Body of pancreas (tissue), 4 donors: ENCODE measurements around the gene TEX9. TPM values are rescaled to one million over a fixed set of nuclear protein-coding genes. Genes with fewer than 3 reads are reported as not detected.

Source experiments
- ATAC-seq: fragments of 150-250 bp; one replicate; pipeline ENCODE4 v1.9.1; 2016
- DNase-seq, 4 donors: peaks; one replicate each; pipeline ENCODE4 v3.0.0-alpha.2; 2019
- H3K27ac ChIP-seq, 4 donors: fragments of 200-600 bp; sonication (generic); 1 replicate in 3 of 4; 2 replicates in 1 of 4; pipeline versions ENCODE4 v1.5.1 to v1.6.1; 2016 to 2019; ENCODE audit warnings: mild to moderate bottlenecking in 1 of 4, mixed read lengths in 1 of 4, moderate library complexity in 1 of 4
- H3K27me3 ChIP-seq, 2 donors: fragments of 200-600 bp; sonication (generic); one replicate each; pipeline ENCODE4 v1.6.0; 2016; ENCODE audit warnings: mild to moderate bottlenecking in 1 of 2
- H3K36me3 ChIP-seq, 2 donors: fragments of 200-600 bp; sonication (generic); replicated peaks in 1 of 2; 2 replicates each; pipeline ENCODE4 v1.5.1; 2016; ENCODE audit warnings: low read depth in 2 of 2; ENCODE audit not compliant: insufficient read depth in 1 of 2
- H3K4me1 ChIP-seq: fragments of 200-600 bp; sonication (generic); one replicate; pipeline ENCODE4 v1.6.0; 2016
- H3K4me3 ChIP-seq, 2 donors: fragments of 200-600 bp; sonication (generic); 1 replicate in 1 of 2; 2 replicates in 1 of 2; pipeline ENCODE4 v1.5.1; 2016 to 2019
- H3K9me3 ChIP-seq, 3 donors: fragments of 200-600 bp; sonication (generic); 1 replicate in 2 of 3; 2 replicates in 1 of 3; pipeline ENCODE4 v1.5.1; 2016
- POLR2A ChIP-seq, 3 donors: fragments of 450-650 bp; IDR thresholded peaks; one replicate each; pipeline ENCODE4 v1.6.1; 2016; ENCODE audit warnings: antibody characterized with exemption in 3 of 3, mild to moderate bottlenecking in 2 of 3
- WGBS, 2 donors: methylation state at CpG; one replicate each; pipeline ENCODE4 v1.1.5; 2017; 5-methylcytosine and 5-hydroxymethylcytosine counted together
- intact Hi-C: fragments of 100-400 bp; cut with DNase I; formaldehyde crosslinking; loops from one replicate; pipeline ENCODE4 v1.15.1; 2023
- total RNA-seq, 2 donors: library from RNA; depleted of rRNA; stranded (reverse); fragments of >200 nt; gene quantifications; one replicate each; pipeline ENCODE4 v1.1.0, GENCODE V29; 2016
- TF ChIP-seq, protein P1 (sequence below), 7 experiments: fragments of 450-650 bp in 4 of 7; fragments of 200-600 bp in 3 of 7; sonication (generic) in 3 of 7; IDR thresholded peaks; one replicate each; pipeline ENCODE4 v1.5.1; 2016 to 2019; ENCODE audit warnings: antibody characterized with exemption in 7 of 7

The TEX9 gene
- total RNA-seq, 2 donors from 2014 or later, result 7.5 to 7.9 TPM

DNA sequence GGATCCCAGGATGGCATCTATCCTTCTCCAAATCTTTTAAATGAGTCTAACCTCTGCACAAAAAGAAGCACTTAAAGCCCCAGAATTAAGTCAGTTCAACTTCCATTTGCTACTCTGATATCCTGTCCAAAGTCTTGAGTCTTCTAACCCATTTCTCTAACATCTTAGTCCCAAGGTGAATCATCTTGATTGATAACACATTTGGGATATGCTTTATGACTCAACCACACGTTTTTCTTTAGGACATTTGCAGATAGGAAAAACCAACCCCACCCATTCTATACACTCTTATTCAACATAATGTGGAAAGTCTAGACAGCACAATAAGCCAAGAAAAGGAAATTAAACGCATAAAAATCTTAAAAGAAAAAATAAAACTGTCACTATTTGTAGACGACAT lies 18.8 kb upstream of the TEX9 start:
- WGBS, 2 donors, result 61 to 62% methylated on average over 3 of the region's 3 CpGs
- Histone ChIP-seq H3K4me3 (no peak overlapping the region), H3K36me3 (no peaks in the 10 kb centered on the region), H3K4me1 (no peaks in the 10 kb centered on the region), H3K9me3 (no peaks in the 10 kb centered on the region), H3K27ac (no peak overlapping the region), H3K27me3 (no peaks in the 10 kb centered on the region)
- ATAC-seq (no peak), DNase-seq (no peak)
- intact Hi-C loops, result no loop called here
- TF ChIP-seq POLR2A (IDR thresholded peaks at IDR 0.05), result no peak
- TF ChIP-seq, protein P1, sequence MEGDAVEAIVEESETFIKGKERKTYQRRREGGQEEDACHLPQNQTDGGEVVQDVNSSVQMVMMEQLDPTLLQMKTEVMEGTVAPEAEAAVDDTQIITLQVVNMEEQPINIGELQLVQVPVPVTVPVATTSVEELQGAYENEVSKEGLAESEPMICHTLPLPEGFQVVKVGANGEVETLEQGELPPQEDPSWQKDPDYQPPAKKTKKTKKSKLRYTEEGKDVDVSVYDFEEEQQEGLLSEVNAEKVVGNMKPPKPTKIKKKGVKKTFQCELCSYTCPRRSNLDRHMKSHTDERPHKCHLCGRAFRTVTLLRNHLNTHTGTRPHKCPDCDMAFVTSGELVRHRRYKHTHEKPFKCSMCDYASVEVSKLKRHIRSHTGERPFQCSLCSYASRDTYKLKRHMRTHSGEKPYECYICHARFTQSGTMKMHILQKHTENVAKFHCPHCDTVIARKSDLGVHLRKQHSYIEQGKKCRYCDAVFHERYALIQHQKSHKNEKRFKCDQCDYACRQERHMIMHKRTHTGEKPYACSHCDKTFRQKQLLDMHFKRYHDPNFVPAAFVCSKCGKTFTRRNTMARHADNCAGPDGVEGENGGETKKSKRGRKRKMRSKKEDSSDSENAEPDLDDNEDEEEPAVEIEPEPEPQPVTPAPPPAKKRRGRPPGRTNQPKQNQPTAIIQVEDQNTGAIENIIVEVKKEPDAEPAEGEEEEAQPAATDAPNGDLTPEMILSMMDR (IDR thresholded peaks at IDR 0.05), result no peak

- no peaks in the 10 kb centered on the region for H3K4me1 ChIP-seq
- no peak for ATAC-seq
- intact Hi-C loops, result no loop called here
- whole genome bisulfite sequencing, 2 donors, result 74 to 77% methylated on average over 6 of the region's 6 CpGs
- no peak overlapping the region for H3K27ac ChIP-seq
- TF ChIP-seq, protein P1 (IDR thresholded peaks at IDR 0.05), result no peak
- TF ChIP-seq POLR2A (IDR thresholded peaks at IDR 0.05), result no peak
- H3K36me3 ChIP-seq, result no peaks in the 10 kb centered on the region
- DNase-seq, result no peak
- H3K9me3 ChIP-seq, result no peaks in the 10 kb centered on the region
- H3K4me3 ChIP-seq, result no peak overlapping the region
- no peaks in the 10 kb centered on the region for H3K27me3 ChIP-seq
Measured at GRCh38 chr15:56349554-56349953, 15.7 kb upstream of the TEX9 start.

DNA sequence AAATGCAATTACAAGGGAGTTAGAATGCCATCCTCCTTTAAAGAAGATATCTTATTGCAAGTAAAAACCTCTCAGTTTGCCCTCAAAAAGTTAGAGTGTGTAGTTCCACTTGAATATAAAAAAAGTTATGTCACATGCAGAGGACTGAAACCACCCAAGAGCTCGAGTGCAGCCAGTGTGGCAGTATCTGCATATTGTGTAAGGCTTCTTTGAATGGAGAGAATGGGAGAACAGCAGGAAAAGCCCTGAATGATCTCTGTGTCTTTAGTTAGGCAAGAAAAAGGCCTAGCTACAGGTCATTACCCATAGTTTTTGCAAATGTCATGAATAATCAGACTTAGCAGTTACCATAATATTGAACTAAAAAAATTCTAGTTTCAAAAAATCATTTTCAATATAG lies 13.9 kb upstream of the TEX9 start:
- no peak for ATAC-seq
- Histone ChIP-seq H3K4me3 (no peak overlapping the region), H3K9me3 (no peaks in the 10 kb centered on the region), H3K27ac (no peak overlapping the region), H3K36me3 (no peaks in the 10 kb centered on the region), H3K27me3 (no peaks in the 10 kb centered on the region), H3K4me1 (no peaks in the 10 kb centered on the region)
- no peak for DNase-seq
- TF ChIP-seq, protein P1 (IDR thresholded peaks at IDR 0.05), result no peak
- no peak for TF ChIP-seq POLR2A (IDR thresholded peaks at IDR 0.05)
- intact Hi-C loops, result no loop called here
- 44 to 45% methylated on average over 1 of the region's 1 CpG for WGBS, 2 donors

DNA sequence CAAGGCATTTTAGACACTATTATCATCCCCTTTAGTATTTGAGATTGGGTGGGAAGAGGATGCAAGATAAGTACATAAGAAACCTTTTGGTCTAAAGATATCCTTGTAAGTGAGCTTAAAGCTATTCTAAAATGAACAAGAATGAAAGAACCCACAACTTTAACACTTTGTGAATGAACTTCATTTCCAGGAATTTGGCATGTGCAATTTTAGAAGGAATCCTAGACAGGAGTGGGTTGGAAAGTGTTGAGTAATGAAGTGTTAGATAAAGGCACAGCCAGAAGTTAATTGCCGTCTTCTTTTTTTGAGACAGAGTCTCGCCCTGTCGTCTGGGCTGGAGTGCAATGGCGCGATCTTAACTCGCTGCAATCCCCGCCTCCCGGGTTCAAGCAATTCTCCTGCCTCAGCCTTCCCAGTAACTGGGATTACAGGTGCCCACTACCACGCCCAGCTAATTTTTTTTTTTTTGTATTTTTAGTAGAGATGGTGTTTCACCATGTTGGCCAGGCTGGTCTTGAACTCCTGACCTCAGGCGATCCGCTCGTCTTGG lies 13.2 kb upstream of the TEX9 start:
- WGBS, 2 donors, result 90 to 94% methylated on average over 12 of the region's 12 CpGs
- intact Hi-C loops, result no loop called here
- H3K27me3 ChIP-seq, result no peaks in the 10 kb centered on the region
- no peak overlapping the region for H3K27ac ChIP-seq
- no peak overlapping the region for H3K4me3 ChIP-seq
- DNase-seq, result no peak
- no peaks in the 10 kb centered on the region for H3K4me1 ChIP-seq
- no peak for ATAC-seq
- no peaks in the 10 kb centered on the region for H3K36me3 ChIP-seq
- no peaks in the 10 kb centered on the region for H3K9me3 ChIP-seq
- TF ChIP-seq POLR2A (IDR thresholded peaks at IDR 0.05), result no peak
- TF ChIP-seq, protein P1 (IDR thresholded peaks at IDR 0.05), result no peak

GRCh38 chr15:56353119-56353518 lies 12.1 kb upstream of the TEX9 start:
- ATAC-seq (no peak), DNase-seq (no peak)
- H3K27me3 ChIP-seq, result no peaks in the 10 kb centered on the region
- TF ChIP-seq, protein P1 (IDR thresholded peaks at IDR 0.05), result no peak
- TF ChIP-seq POLR2A (IDR thresholded peaks at IDR 0.05), result no peak
- WGBS, 2 donors, result 65 to 86% methylated on average over 1 of the region's 1 CpG
- H3K36me3 ChIP-seq, result no peaks in the 10 kb centered on the region
- H3K4me1 ChIP-seq, result no peaks in the 10 kb centered on the region
- H3K9me3 ChIP-seq, result no peaks in the 10 kb centered on the region
- intact Hi-C loops, result no loop called here
- H3K27ac ChIP-seq, result no peak overlapping the region
- H3K4me3 ChIP-seq, result no peak overlapping the region
